Measurements from ENCODE around the gene COL18A1.

Gene COL18A1

DNA sequence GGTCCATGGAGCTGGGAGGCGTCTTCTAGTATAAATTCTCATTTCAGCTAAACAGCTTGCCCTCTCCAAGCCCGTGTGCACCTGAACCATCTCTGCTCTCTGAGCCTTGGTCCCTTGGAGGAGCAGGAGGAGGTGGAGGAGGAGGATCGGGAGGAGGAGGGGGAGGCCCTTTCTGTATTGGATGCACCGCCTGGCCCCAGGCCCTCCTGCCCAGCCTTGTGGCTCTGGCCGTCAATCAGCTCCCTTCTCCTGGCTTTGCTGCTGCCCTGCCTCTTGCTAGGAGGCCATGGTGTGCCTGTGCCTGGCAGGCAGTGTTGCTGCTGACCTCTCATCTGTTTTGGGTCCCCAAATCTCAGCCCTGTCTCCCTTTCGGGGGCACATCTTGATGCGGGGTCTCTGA lies 9.0 kb downstream of the COL18A1 start:
- in situ Hi-C loops (cut with HindIII; ENCODE audit: low sequenced_read_pairs): no loop called here
- H3K4me3 ChIP-seq (ENCODE audit: low read depth, low read length): no peak overlapping the region
- no peak for DNase-seq (ENCODE audit: low read depth)
- TF ChIP-seq, protein P1, sequence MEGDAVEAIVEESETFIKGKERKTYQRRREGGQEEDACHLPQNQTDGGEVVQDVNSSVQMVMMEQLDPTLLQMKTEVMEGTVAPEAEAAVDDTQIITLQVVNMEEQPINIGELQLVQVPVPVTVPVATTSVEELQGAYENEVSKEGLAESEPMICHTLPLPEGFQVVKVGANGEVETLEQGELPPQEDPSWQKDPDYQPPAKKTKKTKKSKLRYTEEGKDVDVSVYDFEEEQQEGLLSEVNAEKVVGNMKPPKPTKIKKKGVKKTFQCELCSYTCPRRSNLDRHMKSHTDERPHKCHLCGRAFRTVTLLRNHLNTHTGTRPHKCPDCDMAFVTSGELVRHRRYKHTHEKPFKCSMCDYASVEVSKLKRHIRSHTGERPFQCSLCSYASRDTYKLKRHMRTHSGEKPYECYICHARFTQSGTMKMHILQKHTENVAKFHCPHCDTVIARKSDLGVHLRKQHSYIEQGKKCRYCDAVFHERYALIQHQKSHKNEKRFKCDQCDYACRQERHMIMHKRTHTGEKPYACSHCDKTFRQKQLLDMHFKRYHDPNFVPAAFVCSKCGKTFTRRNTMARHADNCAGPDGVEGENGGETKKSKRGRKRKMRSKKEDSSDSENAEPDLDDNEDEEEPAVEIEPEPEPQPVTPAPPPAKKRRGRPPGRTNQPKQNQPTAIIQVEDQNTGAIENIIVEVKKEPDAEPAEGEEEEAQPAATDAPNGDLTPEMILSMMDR (IDR thresholded peaks at IDR 0.05; ENCODE audit: low read depth, low read length, missing control alignments): no peak

DNA sequence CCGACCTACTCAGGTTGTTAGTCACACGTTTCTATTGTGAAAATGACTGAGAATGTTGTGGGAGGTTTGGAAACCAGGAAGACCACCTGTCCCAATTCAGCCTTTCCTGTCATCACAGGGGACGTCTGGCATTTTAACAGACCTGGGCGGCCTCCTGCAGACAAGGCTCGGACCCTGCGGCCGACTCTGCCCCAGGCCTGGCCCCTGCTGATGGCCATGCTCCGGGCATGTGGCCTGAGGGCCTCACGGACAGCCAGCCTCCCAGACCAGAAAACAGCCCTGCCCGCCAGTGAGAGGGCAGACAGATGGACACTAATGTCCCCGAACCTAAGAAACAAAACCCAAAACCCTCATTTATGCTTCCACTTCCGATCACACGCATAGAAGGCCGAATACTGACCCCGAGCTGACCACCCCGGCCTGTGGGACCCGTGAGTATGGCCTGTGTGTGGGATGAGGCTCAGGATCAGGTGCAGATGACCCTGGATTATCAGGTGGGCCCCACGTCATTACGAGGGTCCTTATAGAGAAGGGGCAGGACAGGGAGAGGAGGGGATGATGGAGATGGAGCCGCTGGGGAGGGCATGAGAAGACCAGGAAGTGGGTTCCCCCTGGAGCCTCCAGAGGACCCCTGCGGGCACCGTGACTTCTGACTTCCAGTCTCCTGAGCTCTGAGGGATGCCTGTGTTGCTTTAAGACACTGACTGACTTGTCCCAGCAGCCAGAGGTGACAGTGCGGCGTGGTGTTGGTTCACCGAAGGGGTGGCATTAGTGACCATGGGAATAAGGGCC lies 9.6 kb downstream of the COL18A1 start:
- no peak overlapping the region for H3K4me3 ChIP-seq (ENCODE audit: low read depth, low read length)
- DNase-seq (ENCODE audit: low read depth): no peak
- in situ Hi-C loops (cut with HindIII; ENCODE audit: low sequenced_read_pairs): no loop called here
- TF ChIP-seq, protein P1 (IDR thresholded peaks at IDR 0.05; ENCODE audit: low read depth, low read length, missing control alignments): no peak

DNA sequence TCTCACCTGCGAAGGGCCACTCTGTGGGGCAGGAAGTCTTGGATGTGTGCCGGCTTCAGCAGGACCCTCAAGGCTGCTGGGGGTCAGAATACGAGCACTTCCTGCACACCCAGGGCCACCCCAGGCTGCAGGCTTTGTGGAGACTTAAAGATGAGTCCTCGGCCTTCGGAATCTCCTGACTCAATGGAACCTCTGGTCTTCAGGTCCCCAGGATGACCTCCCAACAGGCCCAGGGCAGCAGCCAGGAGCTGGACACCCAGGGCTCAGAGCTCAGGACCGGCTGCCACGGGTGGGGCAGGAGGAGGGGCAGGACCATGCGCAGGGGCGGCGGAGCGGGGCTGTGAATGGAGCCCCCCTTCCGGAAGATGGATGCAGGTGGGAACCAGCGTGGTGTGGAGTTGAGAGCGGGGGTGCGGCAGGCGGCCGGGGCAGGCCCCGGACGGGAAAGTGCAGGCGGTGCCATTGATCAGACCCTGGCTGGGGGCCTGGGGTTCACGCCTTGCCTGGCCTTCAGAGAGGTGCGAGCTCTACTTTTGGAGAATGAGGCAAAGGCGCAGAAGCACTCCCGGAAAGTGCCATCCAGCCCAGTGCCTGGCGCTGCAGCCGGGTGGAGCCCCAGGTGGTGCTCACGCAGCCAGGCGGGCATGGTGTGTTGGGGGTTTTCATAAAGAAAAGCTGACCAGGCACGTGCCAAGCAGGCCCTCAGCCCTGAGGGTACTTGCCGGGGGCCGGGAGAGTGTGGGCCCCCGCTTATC lies 10.4 kb downstream of the COL18A1 start:
- TF ChIP-seq, protein P1 (IDR thresholded peaks at IDR 0.05; ENCODE audit: low read depth, low read length, missing control alignments): no peak
- in situ Hi-C loops (cut with HindIII; ENCODE audit: low sequenced_read_pairs): no loop called here
- no peak for DNase-seq (ENCODE audit: low read depth)
- H3K4me3 ChIP-seq (ENCODE audit: low read depth, low read length): no peak overlapping the region

DNA sequence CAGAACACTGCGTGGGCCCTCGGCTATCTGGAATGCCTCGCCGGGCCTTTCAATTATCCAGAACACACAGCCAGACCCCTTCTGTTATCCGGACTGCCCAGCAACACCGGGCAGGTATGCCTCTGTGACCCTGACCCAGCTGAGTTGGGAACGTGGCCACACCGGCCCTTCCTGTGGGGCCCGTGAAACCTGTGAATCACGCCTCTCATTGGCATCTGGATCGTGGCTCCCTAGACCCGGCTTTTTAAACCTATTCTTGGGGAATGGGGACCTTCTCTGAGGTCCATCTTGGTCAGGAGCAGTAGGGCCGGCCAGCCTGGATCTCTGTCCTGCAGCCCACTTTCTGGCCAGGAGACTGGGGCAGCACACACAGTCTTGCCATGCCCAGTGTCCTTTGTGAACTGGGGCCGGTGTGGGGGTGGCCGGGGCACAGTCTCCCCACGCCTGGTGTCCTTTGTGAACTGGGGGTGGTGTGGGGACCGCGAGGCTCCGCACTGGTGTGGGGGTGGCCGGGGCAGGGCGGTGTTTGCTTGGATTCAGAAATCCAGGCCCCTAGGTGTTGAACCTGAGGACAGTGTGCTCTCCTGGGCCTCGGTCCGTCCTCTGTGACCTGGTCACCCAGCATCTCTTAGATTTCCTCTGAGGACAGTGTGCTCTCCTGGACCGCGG lies 11.1 kb downstream of the COL18A1 start:
- H3K4me3 ChIP-seq (ENCODE audit: low read depth, low read length): no peak overlapping the region
- TF ChIP-seq, protein P1 (IDR thresholded peaks at IDR 0.05; ENCODE audit: low read depth, low read length, missing control alignments): no peak
- no peak for DNase-seq (ENCODE audit: low read depth)
- in situ Hi-C loops (cut with HindIII; ENCODE audit: low sequenced_read_pairs): no loop called here

DNA sequence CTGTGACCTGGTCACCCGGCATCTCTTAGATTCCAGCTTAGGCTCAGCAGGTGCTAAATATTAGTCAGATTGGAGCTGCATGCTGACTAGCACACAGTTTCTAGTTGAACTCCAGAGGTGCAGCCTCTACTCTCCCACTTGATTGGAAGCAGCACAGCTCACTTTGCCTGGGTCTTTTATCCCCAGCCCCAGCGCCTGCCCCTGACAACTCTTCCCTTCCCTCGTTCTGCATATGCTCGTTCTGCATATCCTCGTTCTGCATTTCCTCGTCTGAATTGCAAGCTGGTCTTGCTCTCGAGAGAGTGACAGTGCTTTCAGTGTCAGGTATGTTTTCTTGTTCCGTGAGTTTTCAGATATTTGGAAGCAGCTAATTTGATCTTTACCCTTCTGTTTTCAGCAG lies 11.7 kb downstream of the COL18A1 start:
- no peak for DNase-seq (ENCODE audit: low read depth)
- H3K4me3 ChIP-seq (ENCODE audit: low read depth, low read length): no peak overlapping the region
- TF ChIP-seq, protein P1 (IDR thresholded peaks at IDR 0.05; ENCODE audit: low read depth, low read length, missing control alignments): no peak

DNA sequence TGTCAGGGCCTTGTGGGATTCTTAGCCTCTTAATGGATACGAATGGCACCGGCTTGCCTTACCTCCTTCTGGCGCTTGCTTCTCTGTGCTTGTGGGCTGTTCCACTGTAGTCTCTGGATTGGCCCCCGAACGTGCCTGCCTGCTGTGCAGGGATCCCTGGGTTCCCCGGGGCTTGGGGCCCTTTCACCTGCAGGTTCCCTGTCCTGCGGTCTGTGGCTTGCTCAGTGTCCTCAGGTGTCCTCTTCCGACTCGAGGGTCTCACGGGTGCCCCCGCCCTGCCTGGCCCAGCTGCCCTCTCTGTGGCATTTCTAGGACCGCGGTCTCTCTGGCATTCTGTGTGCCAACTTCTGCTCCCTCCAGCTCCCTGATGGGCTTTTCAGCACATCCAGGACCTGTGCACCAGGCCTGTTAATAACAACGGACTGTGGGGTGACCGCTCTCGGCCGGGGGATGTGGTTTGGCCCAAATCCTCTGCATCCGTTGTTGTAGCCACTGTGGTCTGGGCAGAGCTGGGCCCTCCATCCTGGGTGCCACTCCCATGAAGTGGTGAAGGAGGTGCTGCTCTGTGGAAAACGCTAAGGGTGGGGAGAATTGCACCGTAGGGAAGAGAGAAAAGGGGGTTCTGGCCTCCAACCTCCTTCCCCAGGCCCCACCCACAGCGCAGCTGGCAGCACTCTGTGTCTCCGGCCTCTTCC lies 12.4 kb downstream of the COL18A1 start:
- in situ Hi-C loops (cut with HindIII; ENCODE audit: low sequenced_read_pairs): no loop called here
- H3K4me3 ChIP-seq (ENCODE audit: low read depth, low read length): no peak overlapping the region
- TF ChIP-seq, protein P1 (IDR thresholded peaks at IDR 0.05; ENCODE audit: low read depth, low read length, missing control alignments): no peak
- DNase-seq (ENCODE audit: low read depth): no peak

More for the DNA sequence above, 11.7 kb downstream of the COL18A1 start:
- in situ Hi-C loops (cut with HindIII; ENCODE audit: low sequenced_read_pairs): no loop called here

Data from astrocyte of the cerebellum (primary cell).